ENCODE data around the gene FAT3. TPM values are rescaled to one million over a fixed set of nuclear protein-coding genes. Genes with fewer than 3 reads are reported as not detected.

FAT3 gene
- total RNA-seq, 2 experiments from 2014 or later: not detected

DNA sequence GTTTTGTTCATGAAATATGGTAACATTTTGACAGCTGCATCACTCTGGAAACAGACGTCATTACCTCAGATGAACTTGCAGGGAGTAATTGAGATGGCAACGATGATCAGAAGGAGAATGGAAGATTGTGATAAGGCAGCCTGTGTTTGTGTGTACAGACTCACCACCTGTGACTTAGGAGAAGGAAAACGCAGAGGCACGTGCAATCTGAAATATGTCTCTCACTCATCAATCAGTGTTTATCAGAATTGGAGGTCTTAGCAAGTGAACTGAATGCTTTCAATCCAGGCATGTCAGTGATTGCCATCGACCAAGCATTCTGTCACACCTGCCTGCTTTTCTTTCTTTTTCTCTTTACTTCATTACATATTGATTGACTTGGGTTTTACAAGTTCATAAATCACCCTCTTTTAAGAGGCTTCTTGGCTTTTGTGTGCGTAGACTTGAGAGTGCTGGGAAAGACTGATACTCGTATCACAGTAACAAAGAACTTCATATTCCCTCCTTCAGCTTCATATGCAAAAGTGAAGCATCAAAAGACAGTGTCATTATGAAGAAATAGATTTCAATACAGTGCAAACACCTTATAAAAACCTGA lies 24.6 kb downstream of the FAT3 start:
- no peaks in the 10 kb centered on the region for H3K79me2 ChIP-seq (ENCODE audit: insufficient read depth, low read depth, low read length)
- no peaks in the 10 kb centered on the region for H4K20me1 ChIP-seq (ENCODE audit: insufficient read depth, low read length)
- H3K4me3 ChIP-seq (ENCODE audit: low read depth, low read length, poor library complexity, severe bottlenecking): no peak overlapping the region
- POLR2A ChIA-PET: no interaction called here
- H3K9me3 ChIP-seq (ENCODE audit: low read length): no peaks in the 10 kb centered on the region
- DNase-seq (ENCODE audit: low spot score): no peak
- BruUV-seq (replicated peaks): no TSS peak
- intact Hi-C loops (cut with micrococcal nuclease; ENCODE audit: unreplicated experiment): no loop called here
- H3K9me2 ChIP-seq (ENCODE audit: insufficient read depth, low read length): no peaks in the 10 kb centered on the region
- no peak for TF ChIP-seq CTCF (conservative IDR thresholded peaks at IDR 0.05; ENCODE audit: low read length)
- TF ChIP-seq EZH2phosphoT487 (IDR thresholded peaks at IDR 0.05; ENCODE audit: borderline replicate concordance, low read depth, low read length): no peak
- H3K4me1 ChIP-seq (ENCODE audit: insufficient read depth, low read length, poor library complexity, severe bottlenecking): no peaks in the 10 kb centered on the region
- H3K27ac ChIP-seq (ENCODE audit: low read depth, low read length, poor library complexity, severe bottlenecking): no peak overlapping the region
- CTCF ChIA-PET (ENCODE audit: unreplicated experiment): no interaction called here
- H3K36me3 ChIP-seq (ENCODE audit: insufficient read depth, low read length): no peaks in the 10 kb centered on the region
- H3K4me2 ChIP-seq (ENCODE audit: low read length): no peak overlapping the region
- no peak overlapping the region for H2AFZ ChIP-seq (ENCODE audit: low read length)

DNA sequence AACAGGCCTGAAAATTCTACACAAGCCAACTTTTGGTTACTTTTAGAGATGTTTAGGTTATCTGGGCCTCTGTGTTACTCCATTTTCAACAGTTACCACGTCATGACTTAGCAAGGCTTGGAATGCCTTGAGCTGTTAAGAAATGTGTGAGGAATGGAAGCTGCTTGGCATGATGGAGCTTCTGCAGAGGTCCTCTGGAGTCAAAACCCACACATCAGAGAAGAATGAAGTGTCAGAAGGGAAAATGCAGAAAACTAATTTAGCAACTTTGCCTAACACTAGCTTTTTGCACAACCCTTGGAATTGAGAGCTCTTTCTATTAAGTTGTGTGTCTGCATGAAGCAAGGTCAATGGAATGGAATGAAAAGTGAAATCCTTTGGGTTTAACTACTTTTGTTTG lies 27.4 kb downstream of the FAT3 start:
- Histone ChIP-seq H3K79me2 (ENCODE audit: insufficient read depth, low read depth, low read length) (no peaks in the 10 kb centered on the region), H3K4me3 (ENCODE audit: low read depth, low read length, poor library complexity, severe bottlenecking) (no peak overlapping the region), H3K9me3 (ENCODE audit: low read length) (no peaks in the 10 kb centered on the region), H3K36me3 (ENCODE audit: insufficient read depth, low read length) (no peaks in the 10 kb centered on the region), H2AFZ (ENCODE audit: low read length) (no peak overlapping the region), H4K20me1 (ENCODE audit: insufficient read depth, low read length) (no peaks in the 10 kb centered on the region), H3K4me2 (ENCODE audit: low read length) (no peak overlapping the region), H3K4me1 (ENCODE audit: insufficient read depth, low read length, poor library complexity, severe bottlenecking) (no peaks in the 10 kb centered on the region), H3K27ac (ENCODE audit: low read depth, low read length, poor library complexity, severe bottlenecking) (no peak overlapping the region), H3K9me2 (ENCODE audit: insufficient read depth, low read length) (no peaks in the 10 kb centered on the region)
- BruUV-seq (replicated peaks): no TSS peak
- no peak for DNase-seq (ENCODE audit: low spot score)
- POLR2A ChIA-PET: no interaction called here
- intact Hi-C loops (cut with micrococcal nuclease; ENCODE audit: unreplicated experiment): no loop called here
- CTCF ChIA-PET (ENCODE audit: unreplicated experiment): no interaction called here
- TF ChIP-seq CTCF (conservative IDR thresholded peaks at IDR 0.05; ENCODE audit: low read length) (no peak), EZH2phosphoT487 (IDR thresholded peaks at IDR 0.05; ENCODE audit: borderline replicate concordance, low read depth, low read length) (no peak)

- H2AFZ ChIP-seq (ENCODE audit: low read length): no peak overlapping the region
- no peaks in the 10 kb centered on the region for H4K20me1 ChIP-seq (ENCODE audit: insufficient read depth, low read length)
- H3K4me3 ChIP-seq (ENCODE audit: low read depth, low read length, poor library complexity, severe bottlenecking): no peak overlapping the region
- no TSS peak for BruUV-seq (replicated peaks)
- H3K79me2 ChIP-seq (ENCODE audit: insufficient read depth, low read depth, low read length): no peaks in the 10 kb centered on the region
- no peaks in the 10 kb centered on the region for H3K9me2 ChIP-seq (ENCODE audit: insufficient read depth, low read length)
- no peak for DNase-seq (ENCODE audit: low spot score)
- no peaks in the 10 kb centered on the region for H3K4me1 ChIP-seq (ENCODE audit: insufficient read depth, low read length, poor library complexity, severe bottlenecking)
- H3K36me3 ChIP-seq (ENCODE audit: insufficient read depth, low read length): no peaks in the 10 kb centered on the region
- no peak overlapping the region for H3K4me2 ChIP-seq (ENCODE audit: low read length)
- TF ChIP-seq EZH2phosphoT487 (IDR thresholded peaks at IDR 0.05; ENCODE audit: borderline replicate concordance, low read depth, low read length): no peak
- no peak for TF ChIP-seq CTCF (conservative IDR thresholded peaks at IDR 0.05; ENCODE audit: low read length)
- intact Hi-C loops (cut with micrococcal nuclease; ENCODE audit: unreplicated experiment): no loop called here
- CTCF ChIA-PET (ENCODE audit: unreplicated experiment): no interaction called here
- POLR2A ChIA-PET: interaction anchor here (1.9 kb wide), 1 partner anchor 15 kb away, joined by 4 read pairs; no protein-coding TSS in a partner anchor
- no peaks in the 10 kb centered on the region for H3K9me3 ChIP-seq (ENCODE audit: low read length)
- no peak overlapping the region for H3K27ac ChIP-seq (ENCODE audit: low read depth, low read length, poor library complexity, severe bottlenecking)
Observed at GRCh38 chr11:92253421-92253820, 28.8 kb downstream of the FAT3 start.

Data from OCI-LY7 (cell line).